D341Med (cell line): Measurements from ENCODE around the gene CHERP.
A peak's percentile ranks its signal among the peaks of the same experiment; 100 is the strongest.
"Not testable (repeated sequence)": the region's sequence is repeated elsewhere in the genome, so short reads cannot be mapped to it uniquely, and the experiment has no call there.

Experiments
- DNase-seq: peaks from one replicate; pipeline ENCODE4 v3.0.0; 2012; ENCODE audit warnings: low spot score

Gene CHERP

DNA sequence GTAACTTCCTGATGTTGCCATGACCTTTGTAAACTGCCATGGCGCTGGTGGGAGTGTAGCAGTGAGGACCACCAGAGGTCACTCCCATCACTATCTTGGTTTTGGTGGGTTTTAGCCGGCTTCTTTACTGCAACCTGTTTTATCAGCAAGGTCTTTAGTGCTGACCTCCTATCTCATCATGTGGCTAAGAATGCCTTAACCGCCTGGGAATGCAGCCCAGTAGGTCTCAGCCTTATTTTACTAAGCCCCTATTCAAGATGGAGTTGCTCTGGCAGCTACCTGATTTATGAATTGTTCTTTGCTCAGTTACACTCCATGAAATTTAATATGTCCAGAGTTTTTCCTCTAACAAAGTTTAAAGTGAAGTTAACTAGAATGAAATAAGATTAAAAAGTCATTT is 65.8 kb downstream of the CHERP start:
- no peak for DNase-seq

DNA sequence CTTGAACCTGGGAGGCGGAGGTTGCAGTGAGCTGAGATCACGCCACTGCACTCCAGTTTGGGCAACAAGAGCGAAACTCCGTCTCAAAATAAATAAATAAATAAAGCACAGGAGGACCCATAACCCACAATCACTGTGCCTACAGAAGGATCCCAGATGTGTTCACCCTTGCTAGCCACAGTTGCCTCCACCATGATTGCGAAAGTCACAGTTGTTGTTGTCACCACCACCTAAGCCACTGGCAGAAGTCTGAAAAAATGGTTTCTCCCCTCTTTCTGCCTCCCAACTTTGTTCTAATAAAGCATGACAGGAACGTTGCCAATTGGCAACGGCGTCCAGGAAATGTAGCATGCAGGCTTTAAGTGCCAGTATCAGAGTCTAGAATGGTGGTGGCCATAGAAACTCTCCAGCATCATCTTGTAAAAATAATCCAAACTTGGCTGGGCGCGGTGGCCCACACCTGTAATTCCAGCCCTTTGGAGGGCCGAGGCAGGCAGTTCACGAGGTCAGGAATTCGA is 68.3 kb downstream of the CHERP start:
- no peak for DNase-seq

- DNase-seq, result no peak
These were observed 69.2 kb downstream of the CHERP start for GRCh38 chr19:16472992-16473391.

DNA sequence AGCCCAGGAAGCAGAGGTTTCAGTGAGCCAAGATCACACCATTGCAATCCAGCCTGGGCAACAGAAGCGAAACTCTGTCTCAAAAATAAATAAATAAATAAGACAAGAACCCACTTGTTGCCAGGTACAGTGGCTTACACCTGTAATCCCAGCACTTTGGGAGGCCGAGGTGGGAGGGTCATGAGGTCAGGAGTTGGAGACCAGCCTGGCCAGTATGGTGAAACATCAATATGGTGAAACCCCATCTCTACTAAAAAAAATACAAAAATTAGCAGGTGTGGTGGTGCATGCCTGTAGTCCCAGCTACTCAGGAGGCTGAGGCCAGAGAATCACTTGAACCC is 69.7 kb downstream of the CHERP start:
- not testable (repeated sequence) for DNase-seq

GRCh38 chr19:16470911-16471811 is 71.1 kb downstream of the CHERP start:
- DNase-seq, result peak; percentile 53

- DNase-seq, result peak; percentile 70
These were observed 71.7 kb downstream of the CHERP start for GRCh38 chr19:16470541-16470910.
